Measurements from ENCODE around the gene AQP12A. TPM values are rescaled to one million over a fixed set of nuclear protein-coding genes. Genes with fewer than 3 reads are reported as not detected.

The AQP12A gene
- total RNA-seq, 2 donors from 2014 or later, result not detected

- TF ChIP-seq POLR2A (IDR thresholded peaks at IDR 0.05) (no peak), CTCF (IDR thresholded peaks at IDR 0.05) (no peak), POLR2AphosphoS5 (IDR thresholded peaks at IDR 0.05) (no peak)
- no peak for DNase-seq (ENCODE audit: low spot score)
- no peak overlapping the region for H3K27ac ChIP-seq
- H3K4me3 ChIP-seq, result no peak overlapping the region
- H3K36me3 ChIP-seq, result no peaks in the 10 kb centered on the region
- H3K9me3 ChIP-seq, result no peaks in the 10 kb centered on the region
- WGBS, result 78% methylated on average over 7 of the region's 7 CpGs
- no peaks in the 10 kb centered on the region for H3K4me1 ChIP-seq (replicated peaks)
- H3K27me3 ChIP-seq (replicated peaks; ENCODE audit: insufficient read depth), result no peaks in the 10 kb centered on the region
- intact Hi-C loops (cut with DNase I), result no loop called here
Measured at GRCh38 chr2:240725671-240726070, 34.0 kb downstream of the AQP12A start.

GRCh38 chr2:240726876-240727275 is 35.2 kb downstream of the AQP12A start:
- Histone ChIP-seq H3K4me3 (no peak overlapping the region), H3K36me3 (no peaks in the 10 kb centered on the region), H3K27ac (no peak overlapping the region), H3K27me3 (replicated peaks; ENCODE audit: insufficient read depth) (no peaks in the 10 kb centered on the region), H3K4me1 (replicated peaks) (no peaks in the 10 kb centered on the region), H3K9me3 (no peaks in the 10 kb centered on the region)
- DNase-seq (ENCODE audit: low spot score), result no peak
- intact Hi-C loops (cut with DNase I), result no loop called here
- 88% methylated on average over 14 of the region's 14 CpGs for WGBS
- TF ChIP-seq CTCF (IDR thresholded peaks at IDR 0.05) (no peak), POLR2AphosphoS5 (IDR thresholded peaks at IDR 0.05) (no peak), POLR2A (IDR thresholded peaks at IDR 0.05) (no peak)

GRCh38 chr2:240727439-240727838 is 35.8 kb downstream of the AQP12A start:
- 84% methylated on average over 9 of the region's 14 CpGs for WGBS

GRCh38 chr2:240727913-240728312 is 36.2 kb downstream of the AQP12A start:
- WGBS, result 88% methylated on average over 15 of the region's 15 CpGs
- DNase-seq (ENCODE audit: low spot score), result no peak
- H3K4me1 ChIP-seq (replicated peaks), result no peaks in the 10 kb centered on the region
- H3K4me3 ChIP-seq, result no peak overlapping the region
- no peaks in the 10 kb centered on the region for H3K36me3 ChIP-seq
- H3K27ac ChIP-seq, result no peak overlapping the region
- no peak for TF ChIP-seq CTCF (IDR thresholded peaks at IDR 0.05)
- TF ChIP-seq POLR2A (IDR thresholded peaks at IDR 0.05), result no peak
- no peak for TF ChIP-seq POLR2AphosphoS5 (IDR thresholded peaks at IDR 0.05)
- no peaks in the 10 kb centered on the region for H3K9me3 ChIP-seq
- intact Hi-C loops (cut with DNase I), result no loop called here
- no peaks in the 10 kb centered on the region for H3K27me3 ChIP-seq (replicated peaks; ENCODE audit: insufficient read depth)

More at GRCh38 chr2:240727439-240727838, 35.8 kb downstream of the AQP12A start:
- no peak overlapping the region for H3K4me3 ChIP-seq
- no peaks in the 10 kb centered on the region for H3K36me3 ChIP-seq
- no peak for DNase-seq (ENCODE audit: low spot score)
- H3K27ac ChIP-seq, result no peak overlapping the region
- H3K27me3 ChIP-seq (replicated peaks; ENCODE audit: insufficient read depth), result no peaks in the 10 kb centered on the region
- no peaks in the 10 kb centered on the region for H3K9me3 ChIP-seq
- intact Hi-C loops (cut with DNase I), result no loop called here
- no peak for TF ChIP-seq POLR2AphosphoS5 (IDR thresholded peaks at IDR 0.05)
- TF ChIP-seq CTCF (IDR thresholded peaks at IDR 0.05), result no peak
- no peak for TF ChIP-seq POLR2A (IDR thresholded peaks at IDR 0.05)
- no peaks in the 10 kb centered on the region for H3K4me1 ChIP-seq (replicated peaks)

GRCh38 chr2:240728361-240728760 is 36.7 kb downstream of the AQP12A start:
- Histone ChIP-seq H3K9me3 (no peaks in the 10 kb centered on the region), H3K27me3 (replicated peaks; ENCODE audit: insufficient read depth) (no peaks in the 10 kb centered on the region), H3K4me3 (no peak overlapping the region), H3K4me1 (replicated peaks) (no peaks in the 10 kb centered on the region), H3K36me3 (no peaks in the 10 kb centered on the region), H3K27ac (no peak overlapping the region)
- DNase-seq (ENCODE audit: low spot score), result no peak
- intact Hi-C loops (cut with DNase I), result no loop called here
- WGBS, result 94% methylated on average over 10 of the region's 10 CpGs
- TF ChIP-seq POLR2A (IDR thresholded peaks at IDR 0.05), result no peak
- no peak for TF ChIP-seq POLR2AphosphoS5 (IDR thresholded peaks at IDR 0.05)
- no peak for TF ChIP-seq CTCF (IDR thresholded peaks at IDR 0.05)

Data from prostate gland (tissue), 2 donors.